GM19468 (cell line): Measurements from ENCODE around the gene WWC1.
"Not testable (repeated sequence)": the region's sequence is repeated elsewhere in the genome, so short reads cannot be mapped to it uniquely, and the experiment has no call there.

ENCODE experiments used
- ATAC-seq: cut with Tn5 transposase; IDR thresholded peaks from one replicate; pipeline ENCODE4 v1.9.1; 2021; ENCODE audit warnings: mild to moderate bottlenecking, moderate library complexity, moderate number of reproducible peaks; ENCODE audit not compliant: unreplicated experiment; ENCODE audit errors: extremely low read depth

WWC1 gene

GRCh38 chr5:168328814-168329213 lies 37.4 kb downstream of the WWC1 start:
- peak; percentile 40 for ATAC-seq

DNA sequence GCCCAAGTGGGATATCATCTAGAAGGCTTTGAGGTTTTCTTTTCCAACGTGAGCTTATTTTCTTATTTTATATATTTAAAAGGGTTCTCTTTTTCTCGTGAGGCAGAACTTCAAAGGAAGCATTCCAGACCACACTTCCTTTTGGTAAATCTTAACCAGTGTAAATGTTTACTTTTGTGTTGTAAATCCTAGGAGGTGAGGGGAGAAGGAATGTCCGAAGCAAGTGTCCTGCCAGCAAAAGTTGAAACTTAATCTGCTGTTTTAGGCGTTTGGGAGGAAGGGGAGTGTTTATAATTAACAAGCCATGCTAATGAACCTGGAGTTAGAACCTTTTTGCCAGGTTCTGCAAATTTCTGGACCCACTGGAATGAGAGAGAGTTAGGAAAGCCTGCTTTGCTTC lies 37.9 kb downstream of the WWC1 start:
- no peak for ATAC-seq

DNA sequence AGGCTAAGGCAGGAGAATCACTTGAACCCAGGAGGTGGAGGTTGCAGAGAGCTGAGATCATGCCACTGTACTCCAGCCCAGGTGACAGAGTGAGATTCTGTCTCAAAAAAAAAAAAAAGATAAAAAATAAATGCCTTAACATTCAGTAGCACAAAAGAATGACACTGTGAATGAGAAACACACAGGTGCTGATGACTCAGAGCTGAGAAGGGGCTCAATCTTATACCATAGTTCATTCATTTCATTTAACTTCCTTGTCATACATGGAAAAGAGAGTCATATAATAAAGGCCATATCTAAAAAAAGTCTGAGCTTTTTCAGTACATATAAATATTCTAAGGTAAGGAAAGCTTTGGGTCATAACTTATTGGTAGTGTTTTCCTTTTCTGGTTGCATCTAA lies 40.6 kb downstream of the WWC1 start:
- ATAC-seq, result no peak

DNA sequence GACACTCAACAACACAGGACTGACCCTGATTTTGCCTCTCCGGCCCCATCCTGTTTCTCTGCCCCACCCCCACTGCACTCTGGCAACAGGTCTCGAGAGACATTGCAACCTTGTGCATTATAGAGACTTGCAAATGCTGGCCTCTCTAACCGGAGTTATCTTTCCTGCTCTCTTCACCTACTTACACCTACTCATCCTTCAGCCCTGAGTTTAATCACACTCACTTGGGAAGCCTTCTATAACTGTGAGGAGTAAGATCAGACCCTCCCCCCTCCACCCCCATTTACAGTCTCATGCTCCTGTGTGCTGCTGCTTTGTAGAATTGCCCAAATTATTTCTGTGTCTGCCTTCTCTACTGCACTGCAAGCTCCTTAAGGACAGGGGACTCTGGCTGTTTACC lies 42.8 kb downstream of the WWC1 start:
- ATAC-seq, result no peak

- no peak for ATAC-seq
Observed at GRCh38 chr5:168334695-168335094, 43.2 kb downstream of the WWC1 start.

GRCh38 chr5:168337361-168337760 lies 45.9 kb downstream of the WWC1 start:
- ATAC-seq, result no peak

DNA sequence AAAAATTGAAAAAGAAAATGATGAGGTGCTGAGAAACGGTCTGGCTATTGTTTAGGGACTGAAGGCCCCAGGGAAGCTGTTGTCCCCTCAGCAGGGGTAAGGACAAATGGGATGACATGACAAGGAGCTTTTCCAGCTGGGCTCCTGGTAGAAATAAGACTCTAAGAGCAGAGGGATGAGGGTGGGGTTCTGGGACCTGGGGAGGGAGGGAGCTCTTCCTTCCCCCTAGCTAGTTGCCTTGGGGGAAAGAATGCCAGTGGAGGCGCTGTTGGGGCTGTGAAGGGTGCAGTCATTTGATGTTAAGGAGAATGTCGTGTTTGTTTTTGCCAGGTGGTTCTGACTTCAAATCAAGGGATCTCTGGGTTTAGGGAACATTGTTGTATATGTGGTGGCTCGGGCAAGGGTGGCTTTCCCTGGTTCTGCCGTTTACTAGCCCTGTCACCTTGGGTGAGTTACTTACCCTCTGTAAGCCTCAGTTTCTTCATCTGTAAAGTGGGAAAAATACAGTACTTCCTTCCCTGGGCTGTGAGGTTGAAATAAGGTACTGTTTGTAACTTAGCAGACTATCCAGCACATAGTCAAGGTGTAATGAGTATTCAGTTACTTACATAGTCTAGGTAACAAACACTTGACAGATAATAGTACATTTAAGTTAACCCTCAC lies 47.8 kb downstream of the WWC1 start:
- no peak for ATAC-seq

DNA sequence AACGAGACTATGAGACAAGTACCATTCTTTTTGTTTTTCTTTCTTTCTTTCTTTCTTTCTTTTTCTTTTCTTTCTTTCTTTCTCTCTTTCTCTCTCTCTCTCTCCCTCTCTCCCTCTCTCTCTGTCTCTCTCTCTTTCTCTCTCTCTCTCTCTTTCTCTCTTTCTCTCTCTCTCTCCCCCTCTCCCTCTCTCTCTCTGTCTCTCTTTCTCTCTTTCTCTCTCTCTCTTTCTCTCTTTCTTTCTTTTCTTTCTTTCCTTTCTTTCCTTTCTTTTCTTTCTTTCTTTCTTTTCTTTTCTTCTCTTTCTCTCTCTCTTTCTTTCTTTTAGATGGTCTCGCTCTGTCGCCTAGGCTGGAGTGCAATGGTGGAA lies 48.3 kb downstream of the WWC1 start:
- not testable (repeated sequence) for ATAC-seq

GRCh38 chr5:168340487-168340886 lies 49.0 kb downstream of the WWC1 start:
- ATAC-seq, result no peak

DNA sequence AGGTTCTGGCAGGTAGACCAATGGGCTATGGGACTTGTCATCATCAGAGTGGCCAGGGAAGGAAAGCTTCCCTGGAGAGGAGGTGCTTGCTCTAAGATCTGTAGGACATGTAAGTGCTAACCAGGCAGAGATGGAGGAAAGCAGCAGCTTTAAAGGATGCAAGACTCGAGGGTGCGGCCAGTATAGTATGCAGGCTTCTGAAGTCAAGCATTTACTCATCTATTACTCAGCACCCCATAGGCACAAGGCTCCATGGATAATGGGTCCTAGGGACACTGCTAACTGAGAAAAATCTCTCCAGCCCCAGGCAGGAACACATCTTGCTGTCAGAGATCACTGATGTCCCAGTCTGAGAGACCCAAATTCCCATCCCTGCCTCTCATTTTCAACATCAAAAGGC lies 49.7 kb downstream of the WWC1 start:
- no peak for ATAC-seq

DNA sequence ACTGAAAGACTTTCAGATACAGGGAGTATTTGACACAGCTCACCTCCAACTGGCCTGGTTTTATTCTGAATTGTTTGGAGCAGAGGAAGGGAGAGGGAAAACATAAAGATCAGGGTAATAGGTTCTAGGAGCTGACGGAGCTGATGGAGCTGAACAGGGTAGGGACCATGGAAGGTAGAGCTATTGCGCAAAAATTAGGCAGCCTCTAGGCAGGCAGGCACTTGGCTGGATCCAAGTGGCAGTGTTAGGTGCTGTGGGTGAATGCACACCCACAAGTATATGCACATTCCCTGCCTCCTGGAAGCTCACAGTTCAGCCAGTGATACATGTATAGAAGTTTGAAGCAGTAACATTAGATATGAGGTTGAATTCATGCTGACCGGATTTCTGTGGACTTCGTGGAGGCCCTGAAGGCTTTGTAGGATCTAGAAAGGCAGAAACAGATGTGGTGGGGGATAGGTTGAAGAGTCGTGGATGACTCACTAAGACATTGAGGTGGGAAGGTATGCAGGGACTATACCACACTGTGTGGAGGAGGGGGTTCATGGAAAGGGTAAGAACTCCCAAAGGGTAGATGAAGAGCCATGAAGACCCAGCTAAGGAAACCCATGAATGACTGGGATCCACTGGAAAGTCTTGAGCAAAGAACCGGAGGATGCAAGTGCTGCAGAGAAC lies 50.8 kb downstream of the WWC1 start:
- ATAC-seq, result no peak

GRCh38 chr5:168342985-168343384 lies 51.5 kb downstream of the WWC1 start:
- no peak for ATAC-seq

DNA sequence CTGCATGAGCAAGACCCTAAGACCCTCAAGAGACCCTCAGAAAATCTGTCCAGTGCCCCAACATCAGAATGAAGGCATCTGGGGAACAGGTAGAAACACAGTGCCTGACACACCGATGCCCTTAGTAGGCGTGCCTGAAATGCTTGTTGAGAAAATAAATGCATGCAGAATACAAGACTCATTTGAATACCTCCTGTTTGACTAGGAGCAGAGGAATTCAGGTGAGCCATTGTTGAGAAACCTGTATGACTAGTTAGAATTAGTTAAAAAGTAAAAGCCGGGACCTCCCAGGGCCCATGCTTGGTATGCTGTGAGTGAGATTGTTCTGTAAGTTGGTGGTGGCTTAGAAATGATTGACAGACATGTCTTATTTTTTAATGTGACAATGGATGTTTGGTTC lies 55.0 kb downstream of the WWC1 start:
- ATAC-seq, result no peak

- ATAC-seq, result no peak
Observed at GRCh38 chr5:168347368-168348083, 56.1 kb downstream of the WWC1 start.

GRCh38 chr5:168348084-168348414 lies 56.6 kb downstream of the WWC1 start:
- ATAC-seq, result no peak

- ATAC-seq, result no peak
Observed at GRCh38 chr5:168350315-168350714, 58.9 kb downstream of the WWC1 start.

DNA sequence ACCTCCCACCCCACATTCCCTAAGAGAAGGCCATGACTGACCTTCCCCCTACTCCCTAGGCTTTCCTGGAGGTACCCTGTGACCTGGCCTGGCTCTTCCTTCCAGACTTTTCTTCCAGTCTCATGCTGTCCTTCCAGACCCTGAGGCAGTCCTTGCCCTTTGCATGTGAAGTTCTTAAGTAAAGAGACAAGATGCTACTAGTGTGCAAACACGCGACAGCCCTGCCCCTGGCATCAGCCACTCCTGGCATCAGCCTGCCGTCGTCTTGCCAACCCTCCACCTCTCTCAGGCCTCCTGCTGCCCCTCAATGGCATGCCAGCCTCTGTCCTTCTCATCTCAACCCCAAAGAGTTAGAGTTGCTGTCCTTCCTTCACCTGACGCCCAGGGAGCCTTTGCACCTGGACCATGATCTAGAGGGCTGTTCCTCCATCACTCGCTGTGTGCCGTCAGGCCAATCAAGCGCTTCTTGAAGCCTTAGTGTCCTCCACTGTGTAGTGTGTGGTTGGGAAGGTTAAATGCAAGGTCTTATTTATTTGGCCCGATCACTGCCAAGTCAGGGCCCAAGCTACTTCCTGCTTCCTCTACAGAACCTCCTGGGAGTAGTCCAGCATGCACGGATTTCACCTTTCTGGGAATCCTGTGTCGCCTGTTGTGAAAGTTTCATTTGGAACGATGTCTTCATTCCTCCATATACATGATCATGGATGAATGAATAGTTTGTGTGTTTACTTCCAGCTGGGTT lies 61.9 kb downstream of the WWC1 start:
- ATAC-seq, result no peak

DNA sequence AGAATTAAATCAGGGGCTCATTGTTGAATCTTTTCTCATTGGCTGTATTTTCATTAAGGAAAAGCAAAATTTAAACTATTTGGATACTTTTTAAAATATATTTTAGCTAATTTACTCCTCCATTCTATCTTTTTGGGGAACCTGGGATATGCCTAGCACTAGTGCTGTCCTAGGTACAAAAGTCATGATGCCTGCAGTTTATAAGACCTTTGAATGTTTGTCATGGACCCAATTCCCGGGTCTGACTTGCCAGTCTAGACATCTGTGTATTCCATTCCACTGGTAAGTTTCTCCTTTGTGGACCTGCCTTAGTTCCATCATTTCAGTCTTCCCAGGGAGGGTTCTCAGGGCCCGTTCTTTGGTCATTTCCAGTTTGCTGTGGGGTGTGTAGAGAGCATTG lies 63.0 kb downstream of the WWC1 start:
- no peak for ATAC-seq

DNA sequence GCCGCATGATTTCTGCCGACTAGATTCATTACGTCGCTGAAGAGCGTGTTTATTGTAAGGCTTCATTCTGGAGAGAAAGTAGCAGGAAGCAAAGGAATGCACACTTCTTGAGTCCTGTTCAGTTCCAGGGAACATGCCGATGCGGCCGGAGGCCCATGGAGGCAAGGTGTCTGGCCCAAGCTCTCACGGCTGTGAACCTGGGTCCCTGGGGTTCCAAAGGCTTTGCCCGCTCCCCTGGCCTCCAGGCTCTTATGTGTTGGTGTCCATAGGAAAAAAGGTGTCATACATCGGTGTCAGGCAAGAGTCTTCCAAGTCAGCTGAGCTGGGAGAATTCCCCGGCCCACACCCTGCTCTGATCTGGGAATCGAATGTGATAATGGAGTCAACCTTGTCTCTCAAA lies 64.7 kb downstream of the WWC1 start:
- ATAC-seq, result no peak

- ATAC-seq, result no peak
Observed at GRCh38 chr5:168356592-168356991, 65.1 kb downstream of the WWC1 start.

DNA sequence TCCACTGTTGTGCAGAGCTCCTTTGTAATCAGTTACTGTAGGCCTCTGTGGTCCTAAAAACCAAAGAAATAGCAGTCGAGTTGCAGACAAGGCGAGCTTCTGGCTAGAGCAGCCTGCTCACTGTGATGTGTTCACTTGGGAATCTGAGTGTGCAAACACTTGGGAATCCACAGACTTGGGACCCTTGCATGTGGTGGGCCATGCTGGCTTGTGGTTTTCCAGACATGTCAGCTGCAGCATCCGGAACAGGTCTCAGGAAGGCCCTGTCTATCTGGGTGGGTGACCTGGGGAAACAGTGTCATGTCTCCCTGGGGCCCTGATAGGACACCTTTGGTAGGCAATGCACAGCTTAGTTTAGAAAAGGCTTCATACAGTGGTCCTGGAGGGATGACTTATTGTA lies 66.4 kb downstream of the WWC1 start:
- no peak for ATAC-seq
